GM10847 (cell line): Measurements from ENCODE around the gene SLC35C1.

Experiments used
- POLR2A ChIP-seq: IDR thresholded peaks from 2 replicates; pipeline ENCODE4 v1.6.1; 2011; ENCODE audit not compliant: insufficient read length; ENCODE audit errors: extremely low read depth

Gene SLC35C1

GRCh38 chr11:45847911-45848316 lies 43.0 kb downstream of the SLC35C1 start:
- TF ChIP-seq POLR2A, result no peak

DNA sequence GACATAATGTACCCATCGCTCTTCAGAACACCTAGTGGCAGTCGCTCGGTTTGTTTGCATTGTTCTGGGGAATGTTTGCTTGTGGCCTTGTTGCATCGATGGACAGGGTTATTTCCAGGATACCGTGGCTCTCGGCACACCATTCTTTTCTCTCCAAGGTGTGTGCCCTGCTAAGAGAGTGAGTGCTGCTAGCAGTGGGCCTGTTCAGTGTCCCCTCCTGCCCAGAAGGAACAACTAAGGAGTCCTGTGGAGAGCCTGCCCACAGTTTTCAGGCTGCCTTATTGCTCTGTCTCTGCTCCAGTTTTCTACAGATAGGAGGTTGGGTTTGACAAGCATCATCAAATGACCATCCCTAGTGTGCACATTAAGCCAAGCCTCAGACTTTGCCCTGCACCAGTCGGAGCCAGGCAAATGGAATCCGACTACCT lies 43.7 kb downstream of the SLC35C1 start:
- no peak for TF ChIP-seq POLR2A

DNA sequence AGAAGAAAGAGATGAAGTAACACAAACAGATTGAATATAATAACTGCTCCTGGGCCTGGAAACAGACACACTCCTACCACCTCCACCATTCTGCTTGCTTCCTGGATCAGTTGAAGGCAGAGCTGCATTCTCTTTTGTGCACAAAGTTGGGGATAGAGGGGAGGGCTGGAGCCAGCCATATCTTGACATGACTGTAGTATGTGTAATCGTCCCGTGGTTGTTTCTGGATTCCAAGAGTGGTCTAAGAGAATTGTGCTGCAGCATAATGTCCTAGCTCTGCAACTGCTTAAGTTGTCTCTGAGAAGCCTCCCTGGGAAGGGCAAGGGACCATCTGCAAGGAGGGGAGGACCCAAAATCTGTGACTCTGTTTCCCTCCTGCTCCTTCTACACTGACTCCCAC lies 45.5 kb downstream of the SLC35C1 start:
- no peak for TF ChIP-seq POLR2A

- TF ChIP-seq POLR2A, result no peak
Measured at GRCh38 chr11:45851228-45851627, 46.3 kb downstream of the SLC35C1 start.

DNA sequence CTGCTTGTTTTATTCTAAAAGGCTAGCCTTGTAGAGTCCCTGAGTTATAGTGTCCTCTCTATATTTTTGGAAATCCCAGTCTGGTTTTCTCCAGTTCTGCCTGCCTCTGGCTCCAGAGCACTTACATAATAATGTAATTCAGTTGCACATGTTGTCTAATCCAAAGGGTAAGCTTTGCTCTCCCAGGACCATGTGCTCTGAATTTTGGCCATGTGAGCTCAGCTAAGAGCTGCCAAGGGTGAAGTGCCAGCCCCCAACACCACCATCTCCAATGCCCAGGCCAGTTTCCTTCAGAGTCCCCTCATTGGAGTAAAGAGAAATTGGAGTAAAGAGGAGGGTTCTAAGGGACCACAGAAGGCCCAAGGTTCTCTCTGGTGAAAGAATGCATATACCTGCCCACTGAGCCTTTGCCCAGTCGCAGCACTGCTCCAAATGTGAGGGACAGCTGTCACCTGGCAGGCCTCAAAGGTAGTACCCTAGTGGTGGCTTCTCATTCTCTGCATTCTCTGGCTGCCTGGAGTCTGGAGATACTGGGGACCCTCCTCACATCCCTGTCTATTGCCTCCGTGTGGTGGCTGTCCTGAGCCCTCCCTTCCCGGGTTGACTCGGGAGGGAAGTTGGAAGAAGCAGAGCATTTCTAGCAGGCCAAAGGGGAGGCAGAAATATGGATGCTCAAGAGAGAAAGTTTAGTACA lies 47.2 kb downstream of the SLC35C1 start:
- TF ChIP-seq POLR2A, result no peak

GRCh38 chr11:45852712-45853101 lies 47.8 kb downstream of the SLC35C1 start:
- TF ChIP-seq POLR2A, result no peak

DNA sequence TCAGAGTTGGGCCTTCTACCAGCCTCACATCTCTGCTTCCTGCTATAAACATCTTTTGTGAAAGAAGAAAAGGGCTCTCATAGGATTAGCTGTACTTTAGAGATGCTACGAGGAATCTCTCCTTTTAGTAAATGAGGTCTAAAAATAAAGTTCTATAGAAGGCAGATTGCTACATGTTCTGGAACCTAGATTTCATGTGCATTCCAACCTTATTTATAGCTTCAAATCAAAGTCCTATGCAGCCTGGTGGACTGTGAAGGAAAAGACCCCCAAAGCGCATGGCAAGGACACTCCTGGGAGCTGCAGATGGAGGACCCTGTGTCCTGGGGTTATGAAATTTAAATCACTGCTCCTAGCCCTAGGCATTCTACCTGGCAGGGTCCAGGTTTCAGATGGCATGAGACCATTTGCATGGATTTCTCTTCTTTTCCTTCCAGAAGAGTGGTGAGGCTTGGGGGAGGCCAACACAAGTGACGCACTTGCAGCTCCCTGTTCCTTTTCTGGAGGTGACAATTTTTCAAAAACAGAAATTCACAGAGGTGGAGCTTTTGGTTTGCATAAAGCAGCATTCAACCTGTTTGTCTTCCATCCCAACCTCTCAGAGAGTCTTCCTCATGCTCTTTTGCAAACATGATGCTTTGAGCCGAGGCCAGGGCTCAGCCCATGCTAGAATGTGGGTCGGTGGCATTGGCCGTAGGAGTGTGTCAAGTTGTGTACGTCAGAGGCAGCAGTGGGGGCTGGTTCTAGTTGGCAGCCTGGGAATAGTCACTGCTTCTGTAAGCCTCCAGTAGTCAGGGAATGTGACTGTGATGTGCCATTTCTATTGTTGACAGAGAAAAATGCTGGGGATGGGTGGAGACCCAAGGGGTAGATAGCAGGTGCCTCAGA lies 48.6 kb downstream of the SLC35C1 start:
- no peak for TF ChIP-seq POLR2A

- no peak for TF ChIP-seq POLR2A
Measured at GRCh38 chr11:45855308-45855707, 50.4 kb downstream of the SLC35C1 start.

DNA sequence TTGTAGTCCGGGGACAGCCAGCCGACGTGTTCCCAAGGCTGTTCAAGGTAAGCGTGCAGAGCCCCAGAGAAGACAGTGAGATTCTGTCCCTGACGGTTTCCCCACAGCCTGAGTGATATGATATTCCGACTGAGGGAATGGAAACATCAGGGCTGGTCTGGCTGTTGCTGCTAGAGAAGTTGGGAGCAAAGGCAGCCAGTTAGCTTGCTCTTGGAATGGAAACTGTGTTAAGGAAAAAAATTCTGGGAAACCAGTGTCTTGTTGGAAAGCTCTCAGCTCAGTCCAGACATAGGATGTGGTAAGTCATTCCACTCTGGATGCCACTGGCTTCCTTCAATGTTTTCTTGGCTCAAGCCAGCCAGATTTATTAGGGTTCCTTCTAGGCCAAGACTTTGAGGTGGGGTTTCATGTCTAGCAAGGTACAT lies 51.1 kb downstream of the SLC35C1 start:
- TF ChIP-seq POLR2A, result no peak

GRCh38 chr11:45857961-45858474 lies 53.1 kb downstream of the SLC35C1 start:
- TF ChIP-seq POLR2A, result no peak

GRCh38 chr11:45858751-45859398 lies 53.9 kb downstream of the SLC35C1 start:
- TF ChIP-seq POLR2A, result no peak

- no peak for TF ChIP-seq POLR2A
Measured at GRCh38 chr11:45859661-45860140, 54.8 kb downstream of the SLC35C1 start.

DNA sequence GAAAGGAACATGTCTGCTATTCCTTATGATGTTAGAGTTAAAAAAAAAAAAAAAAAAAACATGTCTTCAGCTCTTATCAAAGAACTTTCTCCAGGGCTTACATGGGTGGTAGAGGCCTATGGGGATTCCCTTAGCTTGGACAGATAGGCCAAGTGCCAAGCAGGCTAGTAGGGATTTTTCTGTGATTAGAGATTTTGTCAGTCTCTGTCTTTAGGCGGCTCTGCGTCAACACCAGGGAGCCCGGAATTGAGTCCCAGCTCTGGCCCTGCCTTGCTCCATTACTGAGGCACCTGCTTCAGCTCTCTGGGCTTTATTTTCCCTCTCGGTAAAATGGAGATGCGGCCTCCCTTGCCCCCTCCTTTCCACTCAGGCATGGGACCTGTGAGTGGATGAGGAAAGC lies 55.4 kb downstream of the SLC35C1 start:
- TF ChIP-seq POLR2A, result no peak

DNA sequence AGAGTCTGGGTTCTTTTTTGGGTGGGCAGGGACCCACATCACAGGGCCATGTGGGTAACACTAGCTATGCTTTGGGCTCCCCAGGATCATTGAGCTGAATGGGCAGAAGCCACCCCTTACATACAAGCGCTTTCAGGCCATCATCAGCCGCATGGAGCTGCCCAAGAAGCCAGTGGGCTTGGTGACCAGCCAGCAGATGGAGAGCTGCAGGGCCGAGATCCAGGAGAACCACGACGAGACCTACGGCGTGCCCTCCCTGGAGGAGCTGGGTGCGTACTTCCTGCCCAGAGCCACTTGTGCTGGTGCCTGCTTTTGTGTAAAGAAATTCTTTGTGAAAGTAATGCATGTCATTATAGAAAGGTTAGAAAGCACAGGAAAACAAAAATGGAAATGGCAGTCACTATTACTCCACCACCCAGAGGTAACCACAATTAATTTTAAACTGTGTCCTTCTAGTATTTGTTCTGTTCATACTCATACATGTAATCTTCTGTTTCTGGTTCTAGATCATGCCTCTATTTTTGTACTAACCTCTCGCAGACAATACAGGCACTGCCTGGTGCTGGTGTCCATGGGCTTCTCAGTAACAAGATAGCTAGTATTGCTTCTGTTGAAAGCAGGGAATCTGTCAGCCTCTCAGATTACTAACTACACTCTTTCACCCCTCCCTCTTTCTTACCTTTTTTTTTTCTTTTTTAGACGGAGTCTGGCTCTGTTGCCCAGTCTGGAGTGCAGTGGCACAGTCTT lies 56.0 kb downstream of the SLC35C1 start:
- TF ChIP-seq POLR2A, result no peak
